ENCODE measurements around the gene ABT1.

Gene ABT1

GRCh38 chr6:26640806-26641205 lies 44.1 kb downstream of the ABT1 start:
- Histone ChIP-seq H3K9ac (ENCODE audit: low read length) (no peak overlapping the region), H2BK5ac (ENCODE audit: low read length) (no peak overlapping the region), H3K4me1 (ENCODE audit: control insufficient read depth, low read depth, low read length) (no peaks in the 10 kb centered on the region), H3K18ac (ENCODE audit: low read length) (no peak overlapping the region), H4K5ac (ENCODE audit: low read length) (no peak overlapping the region), H3K56ac (ENCODE audit: low read length) (no peak overlapping the region), H3K27me3 (ENCODE audit: insufficient read depth, low read length, poor library complexity) (no peaks in the 10 kb centered on the region), H3K79me1 (ENCODE audit: low read length) (peaks cover 9% of the 10 kb centered on the region), H3K23ac (ENCODE audit: low read length) (no peak overlapping the region), H2AK5ac (ENCODE audit: low read length) (no peak overlapping the region), H4K8ac (ENCODE audit: low read depth, low read length) (no peak overlapping the region), H3K4ac (ENCODE audit: low read depth, low read length) (no peak overlapping the region), H3K36me3 (ENCODE audit: control insufficient read depth, insufficient read depth, low read length) (peaks cover 2% of the 10 kb centered on the region), H3K27ac (ENCODE audit: low read depth, low read length) (no peak overlapping the region), H2BK15ac (replicated peaks; ENCODE audit: low read depth) (no peak overlapping the region), H2BK120ac (ENCODE audit: low read depth, low read length) (no peak overlapping the region), H3K4me3 (ENCODE audit: low read length) (no peak overlapping the region), H3K79me2 (ENCODE audit: control insufficient read depth, insufficient read depth, low read length) (peaks cover 2% of the 10 kb centered on the region), H3K4me2 (ENCODE audit: low read length) (no peak overlapping the region)
- no CpG with 5 or more reads among the region's 2 CpGs for WGBS (ENCODE audit: extremely low coverage, insufficient coverage, low lambda C conversion rate)
- DNase-seq: no peak

- Histone ChIP-seq H2AK5ac (ENCODE audit: low read length) (no peak overlapping the region), H3K4me3 (ENCODE audit: low read length) (no peak overlapping the region), H3K56ac (ENCODE audit: low read length) (no peak overlapping the region), H2BK120ac (ENCODE audit: low read depth, low read length) (no peak overlapping the region), H3K79me2 (ENCODE audit: control insufficient read depth, insufficient read depth, low read length) (no peaks in the 10 kb centered on the region), H3K27me3 (ENCODE audit: insufficient read depth, low read length, poor library complexity) (no peaks in the 10 kb centered on the region), H3K79me1 (ENCODE audit: low read length) (peaks cover 4% of the 10 kb centered on the region), H3K4me1 (ENCODE audit: control insufficient read depth, low read depth, low read length) (no peaks in the 10 kb centered on the region), H3K9ac (ENCODE audit: low read length) (no peak overlapping the region), H4K5ac (ENCODE audit: low read length) (no peak overlapping the region), H3K27ac (ENCODE audit: low read depth, low read length) (no peak overlapping the region), H3K23ac (ENCODE audit: low read length) (no peak overlapping the region), H3K18ac (ENCODE audit: low read length) (no peak overlapping the region), H2BK15ac (replicated peaks; ENCODE audit: low read depth) (no peak overlapping the region), H3K36me3 (ENCODE audit: control insufficient read depth, insufficient read depth, low read length) (no peaks in the 10 kb centered on the region), H4K8ac (ENCODE audit: low read depth, low read length) (no peak overlapping the region), H3K4ac (ENCODE audit: low read depth, low read length) (no peak overlapping the region), H2BK5ac (ENCODE audit: low read length) (no peak overlapping the region), H3K4me2 (ENCODE audit: low read length) (no peak overlapping the region)
- no CpG with 5 or more reads among the region's 1 CpG for WGBS (ENCODE audit: extremely low coverage, insufficient coverage, low lambda C conversion rate)
- DNase-seq: no peak
Observed at GRCh38 chr6:26646074-26646473, 49.3 kb downstream of the ABT1 start.

All from mesendoderm (in vitro differentiated cells).